GM21528 (cell line): ENCODE measurements around the gene ITPRID1.
A peak's percentile ranks its signal among the peaks of the same experiment; 100 is the strongest.

Experiments
- ATAC-seq: cut with Tn5 transposase; IDR thresholded peaks from one replicate; pipeline ENCODE4 v1.9.1; 2021; ENCODE audit warnings: mild to moderate bottlenecking, moderate library complexity; ENCODE audit not compliant: unreplicated experiment, low FRiP score

ITPRID1 gene

GRCh38 chr7:31603046-31603445, 89.2 kb downstream of the ITPRID1 start:
- ATAC-seq: no peak

- no peak for ATAC-seq
Observed at GRCh38 chr7:31613604-31614003, 99.7 kb downstream of the ITPRID1 start.

GRCh38 chr7:31633467-31633866, 119.6 kb downstream of the ITPRID1 start:
- no peak for ATAC-seq

DNA sequence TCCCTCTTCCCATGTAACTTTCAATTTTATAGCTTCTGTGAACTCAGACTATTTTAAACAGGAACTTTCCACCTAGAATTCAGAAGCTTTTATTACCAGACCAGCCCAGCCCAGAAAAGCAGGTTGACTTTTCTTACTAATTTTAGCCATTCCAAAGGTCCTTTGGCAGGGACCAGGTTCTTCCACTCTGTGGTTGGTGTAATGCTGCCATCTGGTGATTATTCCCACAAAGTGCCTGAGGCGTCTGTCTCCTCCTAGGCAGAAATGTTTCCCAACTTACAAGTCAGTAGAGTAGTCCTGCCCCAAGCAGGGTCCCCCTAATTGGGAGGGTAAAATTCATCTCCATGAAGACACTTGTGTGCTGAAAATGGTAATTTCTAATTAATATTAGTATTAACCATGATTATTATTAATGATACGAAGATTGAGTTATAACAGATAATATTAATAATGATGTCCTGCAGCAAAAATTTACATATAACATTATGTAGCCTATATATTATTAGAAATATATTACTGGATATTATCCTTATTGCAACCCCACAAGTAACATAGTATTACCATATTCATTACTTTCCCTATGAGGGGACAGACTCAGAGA, 120.1 kb downstream of the ITPRID1 start:
- no peak for ATAC-seq

DNA sequence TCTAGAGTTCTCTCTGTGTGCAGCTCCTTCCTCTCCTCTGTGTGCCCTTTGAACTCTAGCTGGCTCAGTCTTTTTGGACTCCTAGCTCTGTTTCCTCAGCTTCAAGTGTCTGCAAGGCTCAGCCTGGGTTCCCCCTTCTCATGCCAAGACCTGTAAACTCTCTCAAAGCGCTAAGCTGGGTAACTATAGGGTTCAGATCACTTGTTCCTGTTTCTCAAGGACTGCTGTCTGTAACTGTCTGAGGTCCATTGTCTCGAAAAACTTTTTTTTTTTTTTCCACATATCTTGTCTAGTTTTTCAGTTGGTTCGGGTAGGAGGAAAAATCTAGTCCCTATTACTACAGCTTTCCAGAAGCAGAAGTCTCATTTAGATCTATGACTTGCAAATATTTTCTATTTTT, 126.5 kb downstream of the ITPRID1 start:
- no peak for ATAC-seq

GRCh38 chr7:31642681-31643115, 128.8 kb downstream of the ITPRID1 start:
- no peak for ATAC-seq

DNA sequence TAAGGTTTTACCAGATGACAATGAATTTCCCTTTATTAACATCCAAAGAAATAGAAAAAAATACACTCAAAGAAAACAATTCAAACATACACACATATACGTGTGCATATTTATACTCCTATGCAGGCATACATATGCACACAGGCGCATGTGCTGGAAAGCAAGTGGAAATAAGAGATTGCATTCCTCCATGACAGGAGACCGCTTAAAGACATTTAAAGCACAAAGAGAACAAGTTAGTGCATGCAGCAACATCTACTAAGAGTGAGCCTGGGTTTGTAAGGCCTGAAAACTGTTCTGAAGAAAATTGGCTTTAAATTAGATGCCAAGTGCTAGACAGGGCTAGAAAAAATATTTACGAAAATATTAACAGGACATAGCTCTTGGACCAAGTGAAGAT, 133.1 kb downstream of the ITPRID1 start:
- no peak for ATAC-seq

DNA sequence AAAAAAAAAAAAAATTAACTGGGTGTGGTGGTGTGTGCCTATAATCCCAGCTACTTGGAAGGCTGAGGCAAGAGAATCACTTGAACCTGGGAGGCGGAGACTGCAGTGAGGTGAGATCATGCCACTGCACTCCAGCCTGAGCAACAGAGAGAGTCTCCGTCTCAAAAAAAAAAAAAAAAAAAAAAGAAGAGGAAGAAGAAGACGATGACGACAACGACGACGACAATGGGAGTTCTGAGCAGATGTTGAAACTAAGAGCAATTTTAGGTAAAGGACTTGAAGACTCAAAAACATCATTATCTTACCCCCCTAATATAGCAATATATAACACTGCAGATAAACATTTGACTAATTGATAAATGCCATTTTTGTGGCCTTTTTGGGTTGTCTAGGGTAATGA, 133.6 kb downstream of the ITPRID1 start:
- ATAC-seq: no peak

DNA sequence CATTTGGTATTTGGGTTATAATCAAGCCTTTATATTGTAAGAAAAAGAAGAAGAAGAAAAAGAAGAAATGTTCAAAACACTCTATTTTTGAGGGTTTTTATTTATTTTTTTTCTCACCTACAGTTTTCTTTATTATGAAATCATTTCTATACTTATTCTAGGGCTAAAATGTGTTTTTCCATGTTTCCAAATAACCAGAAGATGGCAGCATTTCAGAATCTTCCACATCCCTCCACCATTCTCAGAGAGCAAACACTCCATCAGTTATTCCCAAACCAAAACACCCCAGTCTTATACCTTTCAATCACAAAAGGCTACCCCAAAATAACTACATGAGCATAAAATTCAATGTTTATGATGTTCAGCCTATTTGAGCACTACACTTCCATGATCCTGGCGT, 134.4 kb downstream of the ITPRID1 start:
- ATAC-seq: no peak

DNA sequence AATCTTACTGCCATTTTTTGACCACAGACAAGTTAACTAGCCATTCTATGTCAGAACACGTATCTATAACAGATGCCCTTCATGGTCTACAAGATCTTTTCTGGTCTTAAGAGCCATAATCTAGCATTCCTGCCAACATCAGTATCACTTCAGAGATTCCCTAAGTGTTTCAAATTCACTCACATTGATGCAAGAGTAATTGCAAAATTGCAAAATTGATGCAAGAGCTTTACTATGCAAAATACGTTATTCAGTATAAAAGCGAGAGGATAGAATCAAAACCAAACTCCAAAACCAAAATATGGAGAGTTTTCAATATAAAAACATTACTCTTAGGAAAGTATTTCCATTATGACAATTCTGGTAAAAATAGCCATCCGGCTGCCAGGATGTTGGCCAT, 135.0 kb downstream of the ITPRID1 start:
- no peak for ATAC-seq

DNA sequence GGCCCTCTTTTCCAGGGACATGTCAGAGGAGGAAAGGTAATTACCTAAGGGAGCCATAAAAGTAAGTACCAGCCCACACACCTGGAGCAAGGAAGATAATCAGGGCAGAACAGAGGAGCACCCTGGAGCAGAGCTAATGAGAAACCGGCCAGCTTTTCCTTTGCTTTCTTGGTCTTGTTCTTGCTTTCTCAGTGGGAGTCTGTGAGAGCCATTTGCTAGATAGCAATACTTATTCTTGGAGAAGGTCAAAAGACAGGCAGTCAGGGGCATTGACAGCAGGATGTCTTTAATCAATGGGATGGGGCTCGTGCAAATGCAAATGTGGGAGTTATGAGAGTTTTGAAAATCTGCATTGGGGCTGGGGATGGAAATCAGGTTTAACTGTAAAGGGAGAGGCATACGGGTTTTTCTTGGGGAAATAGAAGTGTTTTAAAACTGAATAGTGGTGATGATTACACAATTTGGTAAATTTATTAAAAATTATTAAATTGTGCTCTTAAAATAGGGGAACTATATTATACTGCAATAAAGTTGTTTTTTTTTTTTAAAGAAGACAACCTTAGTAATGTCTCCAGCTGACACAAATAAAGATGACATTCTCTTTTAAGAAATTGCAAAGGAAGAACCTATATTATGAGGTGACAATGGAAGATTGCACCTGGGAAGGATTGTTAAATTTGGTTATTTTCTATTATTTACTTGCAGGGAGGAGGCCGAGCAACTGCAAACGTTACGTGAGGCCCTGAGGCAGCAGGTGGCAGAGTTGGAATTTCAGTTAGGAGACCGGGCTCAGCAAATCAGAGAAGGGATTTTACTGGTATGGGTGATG, 137.6 kb downstream of the ITPRID1 start:
- ATAC-seq: no peak

DNA sequence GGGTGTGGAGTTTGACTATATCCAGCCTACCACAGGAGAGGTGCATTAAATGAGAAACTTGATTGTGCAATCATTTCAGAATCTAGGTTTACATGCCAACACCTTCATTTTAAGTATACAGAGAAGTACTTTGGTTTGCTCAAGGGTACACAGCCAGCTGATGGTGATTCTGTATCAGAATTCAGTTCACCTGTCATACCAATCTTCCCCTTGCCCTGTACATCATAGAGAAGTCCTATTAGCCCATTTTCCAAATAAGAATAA, 138.1 kb downstream of the ITPRID1 start:
- ATAC-seq: no peak

DNA sequence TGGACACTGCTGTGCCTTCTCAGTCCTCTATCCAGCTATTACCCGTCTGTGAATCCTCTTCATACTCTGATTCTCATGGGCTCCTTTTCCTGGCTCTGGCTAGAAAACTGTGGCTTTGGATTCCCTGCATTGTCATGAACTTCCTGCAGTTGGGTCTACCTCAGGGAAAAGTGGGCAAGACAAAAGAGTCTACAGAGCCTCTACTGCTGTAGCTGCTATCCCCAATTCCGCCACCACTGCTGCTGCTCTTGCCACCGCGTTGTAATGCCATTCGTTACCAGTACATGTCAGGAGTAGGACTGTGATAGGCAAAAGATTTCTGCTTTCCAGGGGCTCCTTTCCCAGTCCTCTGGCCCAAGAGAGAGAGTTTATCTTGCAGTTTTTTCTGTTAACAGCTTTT, 149.2 kb downstream of the ITPRID1 start:
- no peak for ATAC-seq

- ATAC-seq: no peak
Observed at GRCh38 chr7:31664890-31665289, 151.0 kb downstream of the ITPRID1 start.

- ATAC-seq: no peak
Observed at GRCh38 chr7:31665546-31665945, 151.7 kb downstream of the ITPRID1 start.

GRCh38 chr7:31669461-31669860, 155.6 kb downstream of the ITPRID1 start:
- no peak for ATAC-seq

DNA sequence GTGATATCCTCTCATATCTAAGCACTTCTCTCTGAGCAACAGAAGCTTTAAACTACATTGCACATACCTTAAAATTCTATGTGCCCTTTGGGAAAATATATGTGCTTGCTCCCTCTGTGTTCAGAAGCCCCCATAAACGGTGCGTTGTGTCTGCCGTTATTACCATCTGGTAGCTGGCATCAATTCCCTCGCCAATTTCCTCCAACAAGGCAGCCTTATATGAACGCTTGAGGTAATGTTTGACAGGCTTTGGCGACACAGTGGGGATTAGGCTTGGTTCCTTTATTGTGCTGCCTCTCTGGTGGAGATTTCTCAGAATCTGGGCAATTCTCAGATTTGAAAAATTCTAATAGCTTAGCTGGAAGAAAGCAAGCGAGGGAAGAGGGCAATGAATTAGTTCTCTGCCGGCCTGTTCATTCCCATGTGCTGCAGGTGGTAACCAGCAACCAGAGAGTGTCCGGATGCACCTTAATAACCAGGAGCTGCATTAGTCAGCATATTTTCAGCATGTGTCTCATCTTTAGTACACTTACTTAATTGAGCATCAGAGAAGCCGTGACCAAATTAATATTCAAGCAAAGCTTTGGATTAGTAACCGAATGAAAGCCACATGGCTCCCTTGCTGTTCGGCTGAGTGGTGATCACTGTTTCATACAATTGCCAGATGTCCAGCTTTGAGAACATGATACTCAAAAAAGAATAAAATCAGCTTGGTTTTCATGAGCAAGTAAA, 165.8 kb downstream of the ITPRID1 start:
- ATAC-seq: no peak

- no peak for ATAC-seq
Observed at GRCh38 chr7:31683445-31684225, 169.7 kb downstream of the ITPRID1 start.

DNA sequence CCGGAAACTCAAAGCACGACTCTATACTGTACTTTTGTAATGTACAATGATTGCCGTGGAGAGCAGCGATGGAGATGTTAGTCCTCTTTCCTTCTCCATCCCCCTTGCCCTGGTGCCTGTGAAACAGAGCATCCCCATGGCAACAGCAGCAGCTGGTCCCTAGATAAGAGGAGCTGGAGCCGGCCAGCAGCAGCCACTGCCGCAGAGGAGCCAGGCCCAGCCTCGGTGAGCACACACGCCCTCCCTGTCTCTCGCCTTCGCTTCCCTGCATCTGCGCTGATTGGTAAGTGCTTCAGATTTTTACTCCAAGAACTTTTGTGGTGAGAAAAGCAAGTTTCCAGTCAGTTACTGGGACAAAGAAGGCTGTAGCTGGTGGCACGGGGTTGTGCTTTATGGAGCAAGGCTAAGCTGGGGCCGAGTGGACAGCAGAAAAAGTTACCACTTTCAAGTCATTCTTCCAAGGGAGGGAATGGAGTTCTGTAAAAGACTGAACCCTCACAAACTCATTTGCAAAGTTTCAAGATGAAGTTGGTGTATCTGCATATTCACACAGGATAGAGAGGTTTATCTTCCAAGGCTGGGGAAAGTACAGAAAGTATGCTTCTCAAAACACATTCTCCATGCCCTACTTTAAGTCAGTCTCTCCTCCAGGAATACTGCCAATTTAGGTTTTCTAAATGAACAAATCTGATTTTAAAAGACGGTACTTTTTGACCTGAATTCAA, 173.3 kb downstream of the ITPRID1 start, which contains the start of gene PPP1R17:
TSS of gene PPP1R17 (plus strand) at position 192 of the 725 bp plus-strand sequence. CDS start 5,227 bp downstream, outside the sequence.
- no peak for ATAC-seq

DNA sequence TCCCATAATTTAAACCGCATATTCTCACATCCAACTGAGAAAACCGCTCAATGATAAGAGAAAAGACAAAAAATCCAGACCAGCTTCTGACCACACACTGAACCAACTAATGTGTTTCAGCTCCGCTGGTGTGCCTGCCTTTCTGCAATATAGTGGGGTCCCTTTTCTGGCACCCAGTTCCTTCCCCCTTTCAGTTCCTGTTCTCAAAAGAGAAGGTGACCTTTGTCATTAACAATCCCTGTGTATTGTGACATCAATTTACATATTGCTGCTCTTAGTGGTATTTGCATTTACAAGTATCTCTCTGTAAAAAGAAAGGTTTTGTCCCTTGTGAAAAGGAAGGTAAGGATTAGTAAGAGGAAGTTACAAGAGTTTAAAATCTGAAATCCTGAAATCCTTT, 174.5 kb downstream of the ITPRID1 start:
- peak; percentile 91 for ATAC-seq
